H1 (cell line): ENCODE data around the gene POLR1C. TPM values are rescaled to one million over a fixed set of nuclear protein-coding genes. Genes with fewer than 3 reads are reported as not detected.

ENCODE experiments used
- CTCF ChIA-PET: fragments of 300-600 bp; sonication (Branson Sonifier 250); formaldehyde crosslinking; loops from one replicate; lab custom pipeline; 2021; ENCODE audit not compliant: partially characterized antibody; lab: Charles Lee
- POLR2A ChIA-PET: fragments of 300-600 bp; sonication (Branson Sonifier 250); formaldehyde crosslinking; loops from one replicate; lab custom pipeline; 2021; ENCODE audit warnings: inconsistent platforms; ENCODE audit not compliant: partially characterized antibody; lab: Charles Lee
- DNase-seq, 2 experiments: peaks; one replicate each; pipeline versions ENCODE4 v3.0.0 to v3.0.0-alpha.2; 2010 to 2022; ENCODE audit warnings: low spot score in 2 of 2, low read depth in 1 of 2, mixed read lengths in 1 of 2
- FAIRE-seq: peaks from 2 replicates; lab custom pipeline; 2011; peaks lifted over from hg19 to GRCh38; lab: Jason Lieb, UNC
- H2AFZ ChIP-seq: 2 replicates; pipeline ENCODE4 v1.8.1; 2012; ENCODE audit warnings: low read length, inconsistent platforms
- H2AK5ac ChIP-seq: 2 replicates; pipeline ENCODE4 v1.6.1; 2013; ENCODE audit warnings: low read depth, low read length
- H2BK120ac ChIP-seq: replicated peaks from 2 replicates; pipeline ENCODE3; 2013; ENCODE audit warnings: low read depth, low read length, inconsistent platforms
- H2BK12ac ChIP-seq: 2 replicates; pipeline ENCODE4 v1.6.1; 2013; ENCODE audit warnings: low read depth, low read length
- H2BK15ac ChIP-seq: 2 replicates; pipeline ENCODE4 v1.6.1; 2013; ENCODE audit warnings: low read length
- H2BK20ac ChIP-seq: 2 replicates; pipeline ENCODE4 v1.6.1; 2013; ENCODE audit warnings: low read length
- H2BK5ac ChIP-seq: 2 replicates; pipeline ENCODE4 v1.6.1; 2013; ENCODE audit warnings: low read depth, low read length
- H3K14ac ChIP-seq: 2 replicates; pipeline ENCODE4 v1.6.1; 2013; ENCODE audit warnings: inconsistent platforms; ENCODE audit not compliant: insufficient read length
- H3K18ac ChIP-seq: 2 replicates; pipeline ENCODE4 v1.6.1; 2013; ENCODE audit warnings: low read length; ENCODE audit errors: extremely low read depth
- H3K23ac ChIP-seq: 2 replicates; pipeline ENCODE4 v1.6.1; 2013; ENCODE audit warnings: inconsistent platforms; ENCODE audit not compliant: insufficient read length
- H3K23me2 ChIP-seq: 2 replicates; pipeline ENCODE4 v1.6.1; 2013; ENCODE audit warnings: low read depth, low read length
- H3K27ac ChIP-seq: 2 replicates; pipeline ENCODE4 v1.6.1; 2011; ENCODE audit warnings: low read depth, low read length, inconsistent platforms
- H3K27me3 ChIP-seq, 4 experiments: replicated peaks in 1 of 4; 1 replicate in 1 of 4; 2 replicates in 3 of 4; pipeline versions ENCODE4 v1.6.1 to v1.8.1; 2011 to 2013; ENCODE audit warnings: low read length in 3 of 4, mild to moderate bottlenecking in 3 of 4, inconsistent platforms in 2 of 4, mixed read lengths in 2 of 4, moderate library complexity in 1 of 4; ENCODE audit not compliant: control insufficient read depth in 3 of 4, insufficient read depth in 3 of 4; ENCODE audit errors: extremely low read depth in 1 of 4
- H3K36me3 ChIP-seq, 4 experiments: 2 replicates each; pipeline versions ENCODE4 v1.6.1 to v1.8.1; 2011 to 2013; ENCODE audit warnings: mild to moderate bottlenecking in 4 of 4, low read length in 3 of 4, moderate library complexity in 2 of 4, control low read depth in 1 of 4, inconsistent platforms in 1 of 4; ENCODE audit not compliant: insufficient read depth in 4 of 4, control insufficient read depth in 2 of 4
- H3K4ac ChIP-seq: replicated peaks from 2 replicates; pipeline ENCODE3; 2013; ENCODE audit warnings: low read length, low read depth, mixed read lengths, inconsistent platforms; ENCODE audit not compliant: insufficient read length
- H3K4me1 ChIP-seq, 4 experiments: replicated peaks in 1 of 4; 1 replicate in 1 of 4; 2 replicates in 3 of 4; pipeline versions ENCODE4 v1.6.1 to v1.8.1; 2011 to 2013; ENCODE audit warnings: low read length in 3 of 4, inconsistent platforms in 2 of 4, mixed read lengths in 1 of 4; ENCODE audit not compliant: insufficient read depth in 4 of 4, control insufficient read depth in 3 of 4
- H3K4me2 ChIP-seq, 2 experiments: 2 replicates each; pipeline versions ENCODE4 v1.6.1 to v1.8.1; 2011 to 2013; ENCODE audit warnings: low read depth in 2 of 2, low read length in 2 of 2, control low read depth in 1 of 2, inconsistent platforms in 1 of 2, mild to moderate bottlenecking in 1 of 2; ENCODE audit not compliant: insufficient read depth in 1 of 2
- H3K4me3 ChIP-seq, 4 experiments: fragments of 200-600, 300-600 bp in 1 of 4; sonication (generic), shearing (Covaris generic), sonication (Bioruptor Twin) in 1 of 4; 2 replicates each; pipeline versions ENCODE4 v1.5.1 to v1.8.1; 2011 to 2016; ENCODE audit warnings: low read length in 4 of 4, low read depth in 3 of 4, control low read depth in 2 of 4, inconsistent platforms in 2 of 4, mild to moderate bottlenecking in 2 of 4, mixed read lengths in 1 of 4, moderate library complexity in 1 of 4; ENCODE audit not compliant: insufficient read depth in 2 of 4; ENCODE audit errors: extremely low read depth in 1 of 4
- H3K56ac ChIP-seq: replicated peaks from 2 replicates; pipeline ENCODE3; 2013; ENCODE audit warnings: low read depth, mild to moderate bottlenecking, mixed read lengths, low read length, inconsistent platforms; ENCODE audit not compliant: insufficient read length
- H3K79me1 ChIP-seq: 2 replicates; pipeline ENCODE4 v1.6.1; 2013; ENCODE audit warnings: low read depth, low read length, control low read depth
- H3K79me2 ChIP-seq, 2 experiments: 2 replicates each; pipeline versions ENCODE4 v1.6.1 to v1.8.1; 2012 to 2013; ENCODE audit warnings: low read length in 2 of 2, mild to moderate bottlenecking in 2 of 2, inconsistent platforms in 1 of 2; ENCODE audit not compliant: insufficient read depth in 2 of 2, control insufficient read depth in 1 of 2
- H3K9ac ChIP-seq, 4 experiments: replicated peaks in 1 of 4; 1 replicate in 1 of 4; 2 replicates in 3 of 4; pipeline versions ENCODE4 v1.6.1 to v1.8.1; 2011 to 2013; ENCODE audit warnings: low read depth in 3 of 4, low read length in 3 of 4, control low read depth in 2 of 4, mild to moderate bottlenecking in 2 of 4, moderate library complexity in 2 of 4, inconsistent platforms in 1 of 4; ENCODE audit errors: extremely low read depth in 1 of 4
- H3K9me3 ChIP-seq, 2 experiments: 2 replicates each; pipeline versions ENCODE4 v1.6.1 to v1.8.1; 2012 to 2013; ENCODE audit warnings: mild to moderate bottlenecking in 2 of 2, moderate library complexity in 2 of 2, control low read depth in 1 of 2, inconsistent platforms in 1 of 2, low read depth in 1 of 2, low read length in 1 of 2, mixed read lengths in 1 of 2; ENCODE audit not compliant: insufficient read depth in 2 of 2
- H4K20me1 ChIP-seq, 2 experiments: replicated peaks in 1 of 2; 2 replicates each; pipeline versions ENCODE3 to v1.8.1; 2011 to 2013; ENCODE audit warnings: inconsistent platforms in 2 of 2, low read length in 2 of 2, mild to moderate bottlenecking in 1 of 2; ENCODE audit not compliant: insufficient read depth in 2 of 2, control insufficient read depth in 1 of 2
- H4K5ac ChIP-seq: 2 replicates; pipeline ENCODE4 v1.6.1; 2013; ENCODE audit warnings: low read length, low read depth, mixed read lengths, inconsistent platforms; ENCODE audit not compliant: insufficient read length
- H4K8ac ChIP-seq: 2 replicates; pipeline ENCODE4 v1.8.0; 2013; ENCODE audit warnings: mild to moderate bottlenecking, moderate library complexity, low read length, inconsistent platforms; ENCODE audit not compliant: insufficient read depth; ENCODE audit errors: extremely low read depth
- H4K91ac ChIP-seq: replicated peaks from 2 replicates; pipeline ENCODE3; 2013; ENCODE audit warnings: low read length, mixed read lengths, inconsistent platforms; ENCODE audit not compliant: insufficient read length
- E2F6 ChIP-seq: IDR thresholded peaks from 2 replicates; pipeline ENCODE4 v1.6.1; 2012; ENCODE audit warnings: inconsistent platforms
- EGR1 ChIP-seq: IDR thresholded peaks from 2 replicates; pipeline ENCODE4 v1.6.1; 2011; ENCODE audit warnings: low read depth, low read length, borderline replicate concordance
- EP300 ChIP-seq, 2 experiments: IDR thresholded peaks; 1 replicate in 1 of 2; 2 replicates in 1 of 2; pipeline ENCODE4 v1.6.1; 2011 to 2012; ENCODE audit warnings: low read depth in 2 of 2, low read length in 2 of 2, mild to moderate bottlenecking in 2 of 2, borderline replicate concordance in 1 of 2, inconsistent platforms in 1 of 2, moderate library complexity in 1 of 2
- HDAC6 ChIP-seq: IDR thresholded peaks from one replicate; pipeline ENCODE4 v1.7.1; 2012; ENCODE audit warnings: low read depth, mild to moderate bottlenecking, inconsistent platforms, low read length, moderate library complexity
- POLR2AphosphoS5 ChIP-seq: IDR thresholded peaks from 2 replicates; pipeline ENCODE4 v1.6.1; 2011; ENCODE audit warnings: low read depth, low read length
- POU5F1 ChIP-seq: IDR thresholded peaks from 2 replicates; pipeline ENCODE4 v1.6.1; 2011; ENCODE audit warnings: low read depth, mild to moderate bottlenecking, low read length, moderate library complexity
- SUZ12 ChIP-seq: fragments of 200-600 bp; sonication (generic); IDR thresholded peaks from 2 replicates; pipeline ENCODE4 v1.6.1; 2012; ENCODE audit warnings: mild to moderate bottlenecking, inconsistent platforms, low read length, moderate library complexity, mixed read lengths
- TAF1 ChIP-seq: IDR thresholded peaks from 2 replicates; pipeline ENCODE4 v1.6.1; 2011; ENCODE audit warnings: mild to moderate bottlenecking, low read depth, low read length
- TEAD4 ChIP-seq: IDR thresholded peaks from 2 replicates; pipeline ENCODE4 v1.6.1; 2012; ENCODE audit warnings: low read depth, low read length, inconsistent platforms, mixed read lengths
- WGBS, 2 experiments: shearing (Covaris generic) in 1 of 2; methylation state at CpG; one replicate each; pipeline versions ENCODE4 v1.1.6 to v1.1.7; 2013 to 2015; ENCODE audit warnings: low lambda C conversion rate in 2 of 2, mixed read lengths in 2 of 2, inconsistent platforms in 1 of 2, low coverage in 1 of 2, missing lambda C conversion rate in 1 of 2; ENCODE audit not compliant: insufficient replicate concordance in 2 of 2, insufficient coverage in 1 of 2, insufficient read length in 1 of 2; ENCODE audit errors: extremely low coverage in 1 of 2, missing lambda C conversion rate in 1 of 2; 5-methylcytosine and 5-hydroxymethylcytosine counted together
- polyA plus RNA-seq, 7 experiments: library from polyadenylated mRNA; depleted of rRNA in 3 of 7; stranded (reverse) in 5 of 7; unstranded in 2 of 7; fragments of >200 nt in 5 of 7; fragments of 200-250 nt in 2 of 7; gene quantifications; 1 replicate in 5 of 7; 2 replicates in 1 of 7; 4 replicates in 1 of 7; pipeline versions ENCODE4 v1.2.1 to v1.2.3, GENCODE V29; 2011 to 2013; ENCODE audit warnings: missing spikeins in 2 of 7, mixed read lengths in 2 of 7
- total RNA-seq: library from RNA; stranded (reverse); fragmentation: NEBNext Ultra II Directional; extraction: Animal tissue kit (Norgen Biotek cat#: 25700); gene quantifications from 2 replicates; pipeline ENCODE4 v1.2.1, GENCODE V29; 2021

Gene POLR1C
- total and polyA plus RNA-seq, 2 of the 8 experiments (the other 6 are each of a cell fraction or from before 2014, with no cell fraction given) = 42.9 to 49.6 TPM

GRCh38 chr6:43493230-43493629 is 23.7 kb upstream of the POLR1C start:
- H2AK5ac ChIP-seq = no peak overlapping the region
- H3K27ac ChIP-seq = no peak overlapping the region
- no peak for DNase-seq
- H3K23me2 ChIP-seq = no peaks in the 10 kb centered on the region
- no peak overlapping the region for H2BK12ac ChIP-seq
- H3K36me3 ChIP-seq = peaks cover 0 to 2% (median 0%) of the 10 kb centered on the region in 4 experiments; a peak in 3 of 8 replicates
- no peak overlapping the region for H3K18ac ChIP-seq
- H2BK120ac ChIP-seq = no peak overlapping the region
- H4K20me1 ChIP-seq = peaks cover 19 to 41% of the 10 kb centered on the region in 2 experiments
- peak overlapping the region in 1 of 4 experiments; percentile 37; a peak in 1 of 7 replicates for H3K9ac ChIP-seq
- TF ChIP-seq POLR2AphosphoS5 = no peak
- no peak for TF ChIP-seq EP300 (IDR thresholded peaks at IDR 0.05; ENCODE audit: borderline replicate concordance in 1 of 2, low read depth in 2 of 2, low read length in 2 of 2)
- TF ChIP-seq HDAC6 = no peak
- TF ChIP-seq SUZ12 = no peak
- TF ChIP-seq E2F6 = no peak
- no peak for TF ChIP-seq POU5F1
- TF ChIP-seq EGR1 = no peak
- TF ChIP-seq TEAD4 = no peak
- TF ChIP-seq TAF1 = no peak
- H4K8ac ChIP-seq = no peak overlapping the region
- H3K79me2 ChIP-seq = peaks cover 4 to 51% of the 10 kb centered on the region in 2 experiments; a peak in 3 of 4 replicates
- peaks cover 31% of the 10 kb centered on the region for H3K79me1 ChIP-seq
- POLR2A ChIA-PET = interaction anchor here (1.2 to 5.6 kb wide), 6 partner anchors 9 to 37 kb away, joined by 3 to 27 read pairs (median 6); partner anchors contain the start of genes POLR1C, TJAP1 and YIPF3
- H3K14ac ChIP-seq = no peak overlapping the region
- no peak overlapping the region for H3K23ac ChIP-seq
- no peaks in the 10 kb centered on the region for H3K27me3 ChIP-seq
- H2BK5ac ChIP-seq = no peak overlapping the region
- H2BK15ac ChIP-seq = no peak overlapping the region
- no peak overlapping the region for H4K91ac ChIP-seq
- no peak overlapping the region for H4K5ac ChIP-seq
- H3K4me1 ChIP-seq = peaks cover 7 to 19% (median 15%) of the 10 kb centered on the region in 4 experiments
- H3K9me3 ChIP-seq = no peaks in the 10 kb centered on the region
- no peak for FAIRE-seq
- CTCF ChIA-PET = interaction anchor here (1.0 to 32.9 kb wide), 7 partner anchors 7 to 115 kb away, joined by 3 to 536 read pairs (median 4); partner anchors contain the start of genes ABCC10, DLK2, LRRC73 and TJAP1
- WGBS, 2 experiments = 77% methylated on average over 2 of the region's 2 CpGs; no CpG with 5 or more reads in 1 of the 2 experiments
- no peak overlapping the region for H2BK20ac ChIP-seq
- H3K56ac ChIP-seq = no peak overlapping the region
- H3K4ac ChIP-seq = no peak overlapping the region
- no peak overlapping the region for H3K4me2 ChIP-seq
- H3K4me3 ChIP-seq = no peak overlapping the region
- H2AFZ ChIP-seq = no peak overlapping the region
